Measurements from ENCODE around the gene PCDHA9.
"Not testable (repeated sequence)": the region's sequence is repeated elsewhere in the genome, so short reads cannot be mapped to it uniquely, and the experiment has no call there.

Gene PCDHA9

GRCh38 chr5:140834439-140835008, 13.7 kb upstream of the PCDHA9 start:
- not testable (repeated sequence) for DNase-seq (ENCODE audit: low read depth)

GRCh38 chr5:140835622-140836510, 12.3 kb upstream of the PCDHA9 start:
- no peak for DNase-seq (ENCODE audit: low read depth)

- DNase-seq (ENCODE audit: low read depth) = no peak
Measured at GRCh38 chr5:140840978-140841962, 6.9 kb upstream of the PCDHA9 start, which contains the start of gene PCDHA8. Gene PCDHA8 (plus strand): TSS chr5:140841187. CDS start chr5:140841322, 135 bp downstream.

GRCh38 chr5:140842798-140843733, 5.1 kb upstream of the PCDHA9 start:
- DNase-seq (ENCODE audit: low read depth) = no peak

GRCh38 chr5:140849831-140850634, 1.9 kb downstream of the PCDHA9 start:
- DNase-seq (ENCODE audit: low read depth) = not testable (repeated sequence)

DNA sequence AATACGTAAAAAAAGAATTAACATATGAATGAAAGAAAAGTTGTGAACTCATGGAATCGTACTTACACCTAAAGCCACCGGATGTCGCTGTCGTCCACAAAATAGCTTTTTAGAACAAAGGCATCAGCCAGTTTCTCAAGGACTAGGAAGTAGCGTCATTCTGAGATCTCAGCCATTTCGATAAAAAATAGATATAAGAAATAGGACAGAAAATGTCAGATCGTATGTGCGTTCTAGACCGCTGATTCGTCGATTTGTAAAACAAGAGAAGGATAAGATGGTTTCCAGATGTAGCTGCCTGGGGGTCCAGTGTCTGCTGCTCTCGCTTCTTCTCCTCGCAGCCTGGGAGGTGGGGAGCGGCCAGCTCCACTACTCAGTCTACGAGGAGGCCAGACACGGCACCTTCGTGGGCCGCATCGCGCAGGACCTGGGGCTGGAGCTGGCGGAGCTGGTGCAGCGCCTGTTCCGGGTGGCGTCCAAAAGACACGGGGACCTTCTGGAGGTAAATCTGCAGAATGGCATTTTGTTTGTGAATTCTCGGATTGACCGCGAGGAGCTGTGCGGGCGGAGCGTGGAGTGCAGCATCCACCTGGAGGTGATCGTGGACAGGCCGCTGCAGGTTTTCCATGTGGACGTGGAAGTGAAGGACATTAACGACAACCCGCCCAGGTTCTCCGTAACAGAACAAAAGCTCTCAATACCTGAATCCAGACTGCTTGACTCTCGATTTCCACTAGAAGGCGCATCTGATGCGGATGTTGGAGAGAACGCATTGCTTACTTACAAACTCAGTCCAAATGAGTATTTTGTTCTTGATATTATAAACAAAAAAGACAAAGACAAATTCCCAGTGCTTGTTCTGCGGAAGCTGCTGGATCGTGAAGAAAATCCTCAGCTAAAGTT, 7.8 kb downstream of the PCDHA9 start, which contains the start of gene PCDHA10:
Gene PCDHA10, plus strand, starts transcription at position 126 of the 903 bp plus-strand sequence. Its CDS starts 152 bp downstream, at position 278.
- no peak for DNase-seq (ENCODE audit: low read depth)

- no peak for DNase-seq (ENCODE audit: low read depth)
Measured at GRCh38 chr5:140857177-140857986, 9.2 kb downstream of the PCDHA9 start.

DNA sequence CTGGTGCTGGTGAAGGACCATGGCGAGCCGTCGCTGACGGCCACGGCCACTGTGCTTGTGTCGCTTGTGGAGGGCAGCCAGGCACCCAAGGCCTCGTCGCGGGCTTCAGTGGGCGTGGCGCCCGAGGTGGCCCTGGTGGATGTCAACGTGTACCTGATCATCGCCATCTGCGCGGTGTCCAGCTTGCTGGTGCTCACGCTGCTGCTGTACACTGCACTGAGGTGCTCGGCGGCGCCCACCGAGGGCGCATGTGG, 9.7 kb downstream of the PCDHA9 start:
- DNase-seq (ENCODE audit: low read depth) = no peak

DNA sequence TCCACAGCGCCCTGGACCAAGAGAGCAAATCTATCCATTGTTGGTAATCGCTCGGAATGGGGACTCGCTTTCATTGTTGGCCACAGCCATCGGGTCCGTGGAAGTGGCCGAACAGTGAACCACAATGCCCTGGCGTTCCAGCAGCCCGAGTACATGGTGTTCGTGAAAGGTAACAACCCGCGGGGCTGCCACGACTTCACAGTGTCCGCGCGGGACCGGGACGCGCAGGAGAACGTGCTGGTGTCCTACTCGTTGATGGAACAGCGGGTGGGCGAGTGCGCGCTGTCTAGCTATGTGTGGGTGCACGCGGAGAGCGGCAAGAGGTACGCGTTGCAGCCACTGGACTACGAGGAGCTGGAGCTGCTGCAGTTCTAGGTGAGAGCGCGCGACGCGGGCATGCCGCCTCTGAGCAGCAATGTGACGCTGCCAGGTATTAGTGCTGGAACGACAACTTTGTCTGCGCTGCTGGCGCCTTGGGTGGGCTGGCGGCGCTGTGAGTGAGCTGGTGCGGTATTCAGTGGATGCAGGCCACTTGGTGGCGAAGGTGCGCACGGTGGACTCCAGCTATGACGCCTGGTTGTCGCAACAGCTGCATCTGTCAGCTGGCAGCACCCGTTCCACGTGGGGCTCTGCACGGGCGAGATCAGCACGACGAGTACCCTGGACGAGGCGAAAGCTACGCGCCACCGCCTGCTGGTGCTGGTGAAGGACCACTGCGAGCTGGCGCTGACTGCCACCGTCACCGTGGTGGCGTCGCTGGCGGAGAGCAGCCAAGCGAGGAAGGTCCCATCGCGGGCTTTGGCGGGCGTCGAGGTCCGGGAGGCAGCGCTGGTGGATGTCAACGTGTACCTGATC, 14.5 kb downstream of the PCDHA9 start:
- DNase-seq (ENCODE audit: low read depth) = no peak

GRCh38 chr5:140868721-140869554, 20.8 kb downstream of the PCDHA9 start, which contains the start of gene PCDHA11:
Gene PCDHA11 (plus strand): TSS chr5:140868957. CDS start chr5:140869104, 147 bp downstream.
- no peak for DNase-seq (ENCODE audit: low read depth)

DNA sequence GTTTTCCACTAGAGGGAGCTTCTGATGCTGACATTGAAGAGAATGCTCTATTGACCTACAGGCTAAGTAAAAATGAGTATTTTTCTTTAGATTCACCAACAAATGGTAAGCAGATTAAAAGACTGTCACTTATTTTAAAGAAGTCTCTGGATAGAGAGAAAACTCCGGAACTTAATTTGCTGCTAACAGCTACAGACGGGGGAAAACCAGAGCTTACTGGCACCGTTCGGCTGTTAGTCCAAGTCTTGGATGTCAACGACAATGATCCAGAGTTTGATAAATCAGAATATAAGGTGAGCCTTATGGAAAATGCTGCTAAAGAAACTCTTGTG, 21.3 kb downstream of the PCDHA9 start:
- DNase-seq (ENCODE audit: low read depth) = no peak

DNA sequence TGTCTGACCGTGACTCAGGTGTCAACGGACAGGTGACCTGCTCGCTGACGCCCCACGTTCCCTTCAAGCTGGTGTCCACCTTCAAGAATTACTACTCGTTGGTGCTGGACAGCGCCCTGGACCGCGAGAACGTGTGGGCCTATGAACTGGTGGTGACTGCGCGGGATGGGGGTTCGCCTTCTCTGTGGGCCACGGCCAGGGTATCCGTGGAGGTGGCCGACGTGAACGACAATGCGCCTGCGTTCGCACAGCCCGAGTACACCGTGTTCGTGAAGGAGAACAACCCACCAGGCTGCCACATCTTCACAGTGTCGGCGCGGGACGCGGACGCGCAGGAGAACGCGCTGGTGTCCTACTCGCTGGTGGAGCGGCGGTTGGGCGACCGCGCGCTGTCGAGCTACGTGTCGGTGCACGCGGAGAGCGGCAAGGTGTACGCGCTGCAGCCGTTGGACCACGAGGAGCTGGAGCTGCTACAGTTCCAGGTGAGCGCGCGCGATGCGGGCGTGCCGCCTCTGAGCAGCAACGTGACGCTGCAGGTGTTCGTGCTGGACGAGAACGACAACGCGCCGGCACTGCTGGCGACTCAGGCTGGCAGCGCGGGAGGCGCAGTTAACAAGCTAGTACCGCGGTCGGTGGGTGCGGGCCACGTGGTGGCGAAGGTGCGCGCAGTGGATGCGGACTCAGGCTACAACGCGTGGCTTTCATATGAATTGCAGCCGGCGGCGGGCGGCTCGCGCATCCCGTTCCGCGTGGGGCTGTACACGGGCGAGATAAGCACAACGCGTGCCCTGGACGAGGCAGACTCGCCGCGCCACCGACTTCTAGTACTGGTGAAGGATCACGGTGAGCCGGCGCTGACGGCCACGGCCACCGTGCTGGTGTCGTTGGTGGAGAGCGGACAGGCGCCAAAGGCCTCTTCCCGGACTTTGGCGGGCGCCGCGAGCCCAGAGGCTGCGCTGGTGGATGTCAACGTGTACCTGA, 22.3 kb downstream of the PCDHA9 start:
- no peak for DNase-seq (ENCODE audit: low read depth)

DNA sequence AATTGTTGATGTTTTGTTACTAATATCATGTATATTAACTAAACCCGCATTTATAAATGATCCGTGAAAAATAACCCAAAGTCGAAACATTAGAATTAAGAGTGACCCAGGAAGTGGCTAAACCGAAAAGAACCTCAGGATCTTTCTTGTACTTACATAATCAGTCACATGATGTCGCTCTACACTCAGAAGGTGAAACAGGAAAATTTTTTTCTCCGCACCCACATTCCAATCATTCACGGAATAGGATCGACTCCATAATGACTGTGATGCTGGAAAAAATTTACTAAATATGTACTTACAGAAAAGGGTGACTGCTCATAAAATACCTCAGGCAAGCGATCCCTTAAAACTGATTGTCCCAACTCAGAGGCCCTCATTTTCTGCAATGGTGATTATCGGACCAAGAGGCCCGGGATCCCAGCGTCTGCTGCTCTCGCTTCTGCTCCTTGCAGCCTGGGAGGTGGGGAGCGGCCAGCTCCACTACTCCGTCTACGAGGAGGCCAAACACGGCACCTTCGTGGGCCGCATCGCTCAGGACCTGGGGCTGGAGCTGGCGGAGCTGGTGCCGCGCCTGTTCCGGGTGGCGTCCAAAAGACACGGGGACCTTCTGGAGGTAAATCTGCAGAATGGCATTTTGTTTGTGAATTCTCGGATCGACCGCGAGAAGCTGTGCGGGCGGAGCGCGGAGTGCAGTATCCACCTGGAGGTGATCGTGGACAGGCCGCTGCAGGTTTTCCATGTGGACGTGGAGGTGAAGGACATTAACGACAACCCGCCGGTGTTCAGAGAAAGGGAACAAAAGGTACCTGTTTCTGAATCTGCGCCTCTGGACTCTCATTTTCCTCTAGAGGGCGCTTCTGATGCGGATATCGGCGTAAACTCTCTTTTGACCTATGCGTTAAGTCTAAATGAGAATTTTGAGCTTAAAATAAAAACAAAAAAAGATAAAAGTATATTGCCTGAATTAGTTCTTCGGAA, 27.2 kb downstream of the PCDHA9 start, which contains the start of gene PCDHA12:
Gene PCDHA12, plus strand, starts transcription at position 224 of the 981 bp plus-strand sequence. Its CDS starts 165 bp downstream, at position 389.
- DNase-seq (ENCODE audit: low read depth) = no peak
